ENCODE measurements around the gene VEZT.

The VEZT gene

GRCh38 chr12:95325501-95325900 lies 107.9 kb downstream of the VEZT start:
- DNase-seq = no peak

GRCh38 chr12:95326445-95326844 lies 108.8 kb downstream of the VEZT start:
- no peak for DNase-seq

- no peak for DNase-seq
Measured at GRCh38 chr12:95326855-95327254, 109.2 kb downstream of the VEZT start.

DNA sequence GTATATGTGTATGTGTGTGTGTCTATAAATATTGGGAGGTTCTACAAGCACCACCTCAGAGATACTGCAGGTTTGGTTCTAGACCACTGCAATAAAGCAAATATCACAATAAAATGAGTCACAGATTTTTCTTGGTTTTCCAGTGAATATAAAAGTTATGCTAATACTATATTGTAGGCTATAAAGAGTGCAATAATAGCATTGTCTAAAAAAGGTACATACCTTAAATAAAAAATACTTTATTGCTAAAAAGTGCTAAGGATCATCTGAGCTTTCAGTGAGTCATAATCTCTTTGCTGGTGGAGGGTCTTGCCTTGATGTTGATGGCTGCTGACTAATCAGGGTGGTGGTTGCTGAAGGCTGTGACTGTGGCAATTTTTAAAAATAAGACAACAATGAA lies 111.1 kb downstream of the VEZT start:
- DNase-seq = no peak

- no peak for DNase-seq
Measured at GRCh38 chr12:95335948-95336347, 118.3 kb downstream of the VEZT start.

GRCh38 chr12:95336387-95337067 lies 118.9 kb downstream of the VEZT start:
- no peak for DNase-seq

DNA sequence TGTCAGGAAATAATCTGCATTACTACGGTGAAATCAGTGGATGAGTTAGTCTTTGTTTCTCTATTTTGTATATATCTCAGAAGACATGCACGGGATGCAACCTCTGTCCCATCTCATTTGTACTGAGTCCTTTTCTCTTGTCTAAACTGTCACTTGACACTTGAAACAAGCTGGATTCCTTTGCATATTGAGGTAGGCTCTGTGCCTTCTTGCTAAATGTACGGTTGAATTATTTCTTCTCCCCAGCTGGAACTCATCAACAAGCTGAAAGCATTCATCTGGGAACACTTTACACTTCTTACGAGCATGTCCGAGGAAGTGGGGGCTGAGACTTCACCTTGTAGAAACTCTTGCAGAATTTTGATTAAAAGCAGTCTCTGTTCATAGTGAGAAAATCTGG lies 119.5 kb downstream of the VEZT start:
- DNase-seq = no peak

DNA sequence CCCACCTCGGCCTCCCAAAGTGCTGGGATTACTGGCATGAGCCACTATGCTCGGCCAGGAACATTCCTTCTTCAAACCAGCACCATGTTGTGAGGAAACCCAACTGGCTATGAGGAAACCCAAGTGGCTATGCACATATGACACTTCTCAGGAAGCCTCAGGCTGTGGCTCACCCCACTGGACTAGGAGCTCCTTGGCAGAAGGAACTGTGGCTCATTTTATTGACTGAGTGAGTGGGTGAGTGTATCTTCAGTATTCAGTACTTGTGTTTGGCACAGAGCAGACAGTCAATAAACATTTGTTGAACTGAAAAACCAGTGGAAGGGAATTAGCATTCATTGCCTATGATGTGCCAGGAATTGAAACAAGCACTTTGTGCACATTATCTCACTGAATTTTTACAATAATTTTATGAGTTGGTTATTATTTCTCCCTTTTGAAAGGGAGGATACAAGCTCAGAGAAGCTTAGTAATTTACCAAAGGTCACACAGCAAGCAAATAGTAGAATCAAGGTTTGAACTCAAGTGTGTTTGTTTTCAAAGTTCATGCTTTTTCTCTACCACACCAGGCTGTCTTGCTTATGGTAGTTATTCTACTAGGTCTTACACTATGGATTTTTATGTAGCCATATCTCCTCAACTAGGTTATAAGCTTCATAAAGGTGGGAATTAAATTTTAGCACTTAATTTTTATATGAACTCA lies 121.6 kb downstream of the VEZT start:
- no peak for DNase-seq

GRCh38 chr12:95342008-95342407 lies 124.4 kb downstream of the VEZT start:
- no peak for DNase-seq

DNA sequence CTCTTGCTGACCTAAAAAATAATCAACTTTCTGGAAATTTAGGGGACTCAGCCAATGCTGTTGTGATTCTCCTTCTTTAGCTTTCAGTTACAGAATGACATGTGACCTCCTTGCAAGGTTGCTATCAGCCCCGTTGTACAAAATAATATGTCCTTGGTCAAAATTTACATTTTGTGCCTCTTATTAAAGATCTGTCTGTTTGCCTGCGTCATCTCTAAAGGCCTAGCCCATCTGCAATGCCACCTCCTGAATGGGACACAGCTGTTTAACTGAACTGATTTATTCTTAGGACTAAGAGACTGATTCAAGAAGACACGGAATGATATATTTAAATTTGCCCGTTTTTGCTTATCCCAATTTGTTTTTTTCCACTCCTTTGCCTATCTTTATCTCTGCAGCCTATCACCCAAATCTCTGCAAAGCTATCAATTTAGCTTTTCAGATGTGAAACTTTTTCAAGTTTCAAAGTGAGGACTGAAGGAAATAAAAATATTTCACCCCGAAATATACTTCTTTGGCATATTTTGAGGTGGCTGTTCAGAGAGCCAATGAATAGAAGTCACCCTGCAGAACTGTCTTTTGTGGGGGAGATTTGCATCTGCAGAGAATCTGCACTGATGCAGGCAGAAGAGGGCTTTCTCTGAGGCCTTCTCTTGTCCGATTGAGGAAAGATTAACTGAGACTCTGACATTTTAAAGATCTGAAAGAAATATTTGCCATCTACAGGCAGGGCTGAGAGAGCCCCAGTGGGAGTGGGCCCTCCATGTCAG lies 126.0 kb downstream of the VEZT start:
- no peak for DNase-seq

DNA sequence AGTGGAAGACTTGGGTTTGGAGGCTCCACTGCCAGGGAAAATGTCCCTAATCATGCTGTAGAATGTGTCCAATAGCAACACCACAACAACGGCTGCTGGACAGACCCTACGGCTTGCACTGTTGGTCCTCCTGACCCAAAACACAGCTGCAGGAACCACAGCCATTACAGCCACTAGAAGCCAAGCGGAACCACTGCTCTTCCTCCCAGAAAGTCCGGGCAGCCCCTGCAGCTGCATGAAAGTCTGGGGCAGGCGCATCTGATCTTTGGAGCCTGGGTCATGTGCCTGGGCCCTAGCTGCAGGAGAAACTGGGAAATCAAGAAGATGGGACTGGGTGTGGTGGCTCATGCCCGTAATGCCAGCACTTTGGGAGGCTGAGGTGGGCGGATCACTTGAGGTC lies 131.7 kb downstream of the VEZT start:
- DNase-seq = no peak

- no peak for DNase-seq
Measured at GRCh38 chr12:95351748-95352147, 134.1 kb downstream of the VEZT start.

All from CD4-positive, alpha-beta T cell treated with Interleukin-4 for 4 hours (primary cell).